SHP77 treated with DMSO at 0.1 percent for 48 hours (cell line): Measurements from ENCODE around the gene RING1.

Experiments used
- DNase-seq: peaks from one replicate; lab custom pipeline; 2025; lab: John Stamatoyannopoulos, UW

The RING1 gene

GRCh38 chr6:33192105-33192646, 16.1 kb upstream of the RING1 start, which contains the start of gene COL11A2:
Gene COL11A2, minus strand, starts transcription at chr6:33192467. Its CDS starts 227 bp downstream, at chr6:33192240.
- DNase-seq = no peak

GRCh38 chr6:33192671-33193602, 15.4 kb upstream of the RING1 start:
- no peak for DNase-seq

DNA sequence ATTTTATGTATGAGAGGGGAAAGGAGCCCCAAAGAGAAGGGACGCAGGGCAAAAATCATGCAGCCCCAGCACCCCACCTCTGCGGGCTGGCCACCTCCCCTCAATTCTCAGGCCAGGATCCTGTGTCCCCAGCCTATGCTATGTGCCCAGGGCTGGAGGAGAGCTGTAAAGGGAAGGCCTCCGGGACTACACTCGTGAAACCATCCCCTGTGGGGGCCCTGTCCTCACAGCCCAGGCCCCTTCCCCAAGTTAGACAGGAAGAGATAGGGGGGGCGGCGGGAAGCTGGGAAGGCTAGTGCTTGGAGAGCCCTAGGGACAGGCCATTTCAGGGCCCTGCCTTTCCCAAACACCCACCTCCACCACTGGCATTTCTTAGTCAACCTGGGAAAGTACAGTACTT, 14.7 kb upstream of the RING1 start:
- DNase-seq = no peak

DNA sequence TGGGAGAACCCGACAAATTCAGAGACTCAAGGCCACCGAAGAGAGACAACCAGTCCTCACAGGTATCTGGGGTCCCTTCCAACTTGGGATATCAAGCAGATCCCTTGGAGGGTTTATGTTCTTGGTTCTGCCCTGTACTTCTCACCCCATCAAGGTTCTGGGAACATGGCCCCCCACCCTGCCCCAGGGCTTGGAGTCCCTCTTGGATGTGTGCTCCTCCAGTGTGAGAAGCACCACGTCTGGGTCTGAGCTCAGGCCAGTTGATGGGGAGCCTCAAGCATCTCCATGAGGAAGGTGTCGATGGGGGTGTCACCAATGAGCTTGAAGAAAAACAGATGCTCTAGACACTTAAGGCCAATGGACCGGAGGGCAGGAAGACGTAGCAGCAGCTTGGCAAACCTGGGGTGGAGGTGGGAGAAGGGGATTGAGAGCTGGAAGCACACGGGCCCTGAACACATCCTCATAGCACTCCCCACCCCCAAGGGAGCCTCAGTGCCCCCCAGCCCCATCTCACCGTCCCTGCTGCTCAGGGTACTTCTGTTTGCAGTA, 13.8 kb upstream of the RING1 start:
- DNase-seq = no peak

DNA sequence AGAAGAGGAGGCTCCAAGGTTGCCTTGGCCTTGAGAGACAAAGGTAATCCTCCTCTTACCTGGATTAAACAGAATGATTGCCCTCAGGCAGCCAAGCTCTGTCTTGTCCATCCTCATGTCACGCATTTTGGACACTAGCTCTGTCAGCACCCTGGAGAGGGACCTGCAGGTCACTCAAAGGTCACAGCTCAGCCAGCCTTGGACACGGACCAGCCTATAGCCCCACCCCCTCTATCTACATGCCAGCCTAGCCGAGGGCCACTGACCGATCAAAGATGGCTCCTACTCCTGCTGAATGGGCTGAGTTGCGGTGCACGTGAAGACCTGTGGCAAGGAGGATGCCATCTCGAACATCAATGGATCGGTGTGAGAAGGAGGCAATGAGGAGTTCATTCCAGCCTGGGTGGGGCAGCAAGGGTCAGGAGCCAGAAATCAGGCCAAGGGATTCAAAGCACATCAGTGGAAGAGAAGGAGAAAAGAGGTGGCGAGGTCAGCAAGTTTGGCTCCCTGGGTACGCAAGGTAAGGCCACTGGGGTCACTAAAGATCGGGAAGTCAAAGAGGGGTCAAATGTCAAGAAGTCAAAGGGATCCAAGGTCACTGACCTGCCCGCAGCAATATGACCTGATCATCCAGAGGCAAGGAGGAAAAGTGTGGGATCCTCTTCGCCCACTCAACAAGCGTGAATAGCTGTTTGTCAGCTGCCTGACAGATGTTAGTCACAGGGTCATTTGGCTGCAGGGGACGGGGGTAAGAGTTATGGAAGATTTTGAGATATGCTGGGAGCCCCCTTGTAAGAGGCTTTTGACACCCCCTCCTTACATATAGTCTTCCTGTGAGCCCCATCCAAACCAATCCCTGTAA, 12.8 kb upstream of the RING1 start:
- no peak for DNase-seq

GRCh38 chr6:33197431-33198048, 10.8 kb upstream of the RING1 start:
- DNase-seq = no peak

- no peak for DNase-seq
Observed at GRCh38 chr6:33198159-33198852, 10.0 kb upstream of the RING1 start.

- no peak for DNase-seq
Observed at GRCh38 chr6:33198853-33199436, 9.4 kb upstream of the RING1 start.

DNA sequence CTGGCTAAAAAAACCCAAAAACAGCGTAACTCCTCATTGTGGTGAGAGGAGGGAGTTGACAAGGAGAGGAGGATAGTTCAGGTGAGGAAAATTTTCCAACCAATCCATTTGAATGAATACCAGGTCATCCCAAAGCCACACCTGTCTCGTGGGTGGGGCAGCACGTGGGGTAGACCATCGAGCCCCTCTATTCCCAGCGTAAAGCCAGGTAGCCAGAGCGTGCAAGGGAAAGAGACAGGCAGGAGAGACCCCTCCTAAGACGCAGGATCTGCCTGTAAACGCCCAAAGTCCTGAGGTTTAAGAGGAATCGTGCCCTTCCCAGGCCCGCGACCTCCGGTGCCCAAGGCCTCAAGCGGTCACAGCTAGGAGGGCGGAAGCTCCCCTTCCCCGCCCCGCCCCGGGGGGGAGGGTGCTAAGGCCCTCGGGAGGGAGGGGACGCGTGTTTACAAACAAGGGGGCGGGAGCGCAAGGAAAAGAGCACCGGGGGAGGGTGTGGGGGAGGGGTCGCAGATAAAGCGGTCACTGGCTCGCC, 8.5 kb upstream of the RING1 start:
- DNase-seq = peak; percentile 53

- peak; percentile 90 for DNase-seq
Observed at GRCh38 chr6:33200219-33201146, 7.8 kb upstream of the RING1 start, which contains the start of the genes RXRB and SLC39A7. Gene RXRB, minus strand, starts transcription at chr6:33200665. Its CDS starts 189 bp downstream, at chr6:33200476. Gene SLC39A7, plus strand, starts transcription at chr6:33200867. Its CDS starts 379 bp downstream, at chr6:33201246.

DNA sequence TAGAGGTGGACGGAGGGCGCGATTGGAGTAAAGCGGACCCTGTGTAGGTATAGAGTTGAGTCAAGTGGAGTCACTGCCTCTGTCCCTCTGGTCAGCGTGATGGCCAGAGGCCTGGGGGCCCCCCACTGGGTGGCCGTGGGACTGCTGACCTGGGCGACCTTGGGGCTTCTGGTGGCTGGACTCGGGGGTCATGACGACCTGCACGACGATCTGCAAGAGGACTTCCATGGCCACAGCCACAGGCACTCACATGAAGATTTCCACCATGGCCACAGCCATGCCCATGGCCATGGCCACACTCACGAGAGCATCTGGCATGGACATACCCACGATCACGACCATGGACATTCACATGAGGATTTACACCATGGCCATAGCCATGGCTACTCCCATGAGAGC, 7.2 kb upstream of the RING1 start:
- DNase-seq = no peak

DNA sequence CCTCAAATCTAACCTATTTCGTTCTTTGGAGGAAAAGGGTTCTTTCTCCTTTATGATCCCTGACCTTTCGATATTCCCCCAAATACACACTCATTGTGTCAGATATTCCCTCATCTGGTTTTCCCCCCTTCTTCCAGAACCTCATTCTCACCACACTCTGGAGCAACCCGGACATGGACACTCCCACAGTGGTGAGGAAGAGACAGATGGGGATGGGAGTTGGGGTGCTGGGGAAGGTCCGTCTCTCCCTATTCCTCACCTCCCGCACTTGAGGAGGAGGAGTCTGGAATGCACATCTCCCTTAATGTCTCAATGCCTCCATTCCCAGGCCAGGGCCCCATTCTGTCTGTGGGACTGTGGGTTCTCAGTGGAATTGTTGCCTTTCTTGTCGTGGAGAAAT, 6.4 kb upstream of the RING1 start:
- no peak for DNase-seq

DNA sequence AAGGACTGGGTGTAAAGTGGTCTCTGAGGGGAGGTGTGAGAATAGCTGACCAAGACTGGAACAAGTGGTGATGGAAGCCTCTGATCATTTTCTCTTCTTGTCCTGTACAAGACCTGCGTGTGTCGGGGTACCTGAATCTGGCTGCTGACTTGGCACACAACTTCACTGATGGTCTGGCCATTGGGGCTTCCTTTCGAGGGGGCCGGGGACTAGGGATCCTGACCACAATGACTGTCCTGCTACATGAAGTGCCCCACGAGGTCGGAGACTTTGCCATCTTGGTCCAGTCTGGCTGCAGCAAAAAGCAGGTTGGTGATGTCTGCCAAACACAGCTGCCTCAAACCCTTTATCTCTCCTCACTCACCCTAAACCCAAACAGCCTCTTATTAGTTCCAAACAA, 5.5 kb upstream of the RING1 start:
- DNase-seq = no peak

DNA sequence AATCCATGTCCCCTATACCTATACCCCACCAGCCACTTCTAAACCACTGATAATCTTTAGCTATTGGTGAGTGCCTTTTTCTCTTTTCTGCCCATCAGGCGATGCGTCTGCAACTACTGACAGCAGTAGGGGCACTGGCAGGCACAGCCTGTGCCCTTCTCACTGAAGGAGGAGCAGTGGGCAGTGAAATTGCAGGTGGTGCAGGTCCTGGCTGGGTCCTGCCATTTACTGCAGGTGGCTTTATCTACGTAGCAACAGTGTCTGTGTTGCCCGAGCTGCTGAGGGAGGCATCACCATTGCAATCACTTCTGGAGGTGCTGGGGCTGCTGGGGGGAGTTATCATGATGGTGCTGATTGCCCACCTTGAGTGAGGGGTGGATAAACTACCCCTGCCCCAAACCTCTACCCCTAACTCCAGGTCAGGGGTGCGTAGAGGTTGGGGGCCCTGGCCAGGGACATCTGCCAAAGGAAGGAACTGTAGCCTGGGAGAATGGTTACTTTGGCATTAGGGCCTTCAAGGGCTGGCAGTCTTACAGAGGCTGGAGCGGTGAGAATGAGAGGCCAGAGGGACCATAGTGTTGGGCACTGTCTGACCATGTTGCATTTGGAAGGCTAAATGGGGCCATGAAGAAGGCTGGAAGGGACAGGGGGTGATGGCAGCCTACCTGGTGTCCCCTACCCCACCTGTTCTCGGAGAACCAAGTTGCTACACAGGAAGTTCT, 4.7 kb upstream of the RING1 start:
- DNase-seq = no peak

DNA sequence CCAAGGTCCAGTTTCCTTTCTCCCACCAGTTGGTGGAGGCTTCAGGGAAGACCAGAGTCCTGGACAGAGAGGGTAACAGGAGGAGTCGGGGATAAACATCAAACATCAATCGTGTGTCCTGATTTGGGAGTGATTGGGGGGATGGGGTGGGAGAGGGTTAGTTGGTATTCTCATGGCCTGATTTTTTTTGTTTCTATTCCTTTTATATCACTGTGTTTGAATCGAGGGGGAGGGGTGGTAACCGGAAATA, 4.2 kb upstream of the RING1 start:
- no peak for DNase-seq

DNA sequence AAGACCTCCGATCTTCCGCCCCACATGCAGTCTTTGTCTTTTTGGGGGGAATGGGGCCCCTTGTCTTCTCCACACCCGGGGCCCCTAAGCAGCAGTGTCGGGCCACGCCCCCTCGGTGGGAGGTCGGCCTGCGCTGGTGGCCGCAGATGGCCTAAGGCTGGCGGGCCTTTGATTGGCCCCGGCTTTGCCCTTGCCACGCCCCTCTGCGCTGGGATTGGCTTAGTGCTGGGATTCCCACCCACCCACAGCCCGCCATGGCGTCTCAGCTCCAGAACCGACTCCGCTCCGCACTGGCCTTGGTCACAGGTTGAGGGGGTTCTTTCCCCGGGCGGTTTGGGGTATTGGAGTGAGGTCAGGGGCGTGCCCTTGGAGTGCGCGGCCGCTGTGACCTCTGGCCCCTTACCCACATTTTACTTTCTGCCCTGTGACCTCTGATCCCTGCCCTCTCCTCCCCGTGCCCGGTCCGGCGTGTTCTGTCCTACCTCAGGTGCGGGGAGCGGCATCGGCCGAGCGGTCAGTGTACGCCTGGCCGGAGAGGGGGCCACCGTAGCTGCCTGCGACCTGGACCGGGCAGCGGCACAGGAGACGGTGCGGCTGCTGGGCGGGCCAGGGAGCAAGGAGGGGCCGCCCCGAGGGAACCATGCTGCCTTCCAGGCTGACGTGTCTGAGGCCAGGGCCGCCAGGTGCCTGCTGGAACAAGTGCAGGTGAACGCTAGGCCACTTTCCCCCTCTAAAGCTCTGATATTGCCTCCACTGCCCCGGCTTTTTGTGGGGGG, 3.7 kb upstream of the RING1 start, which contains the start of gene HSD17B8:
TSS of gene HSD17B8 (plus strand) at position 241 of the 776 bp plus-strand sequence. CDS start at position 255, 14 bp downstream.
- DNase-seq = peak; percentile 68

- DNase-seq = no peak
Observed at GRCh38 chr6:33205191-33206026, 2.9 kb upstream of the RING1 start.
